GM18867 (cell line): ENCODE results near the gene TNF.
"Not testable (repeated sequence)": the region's sequence is repeated elsewhere in the genome, so short reads cannot be mapped to it uniquely, and the experiment has no call there.

ENCODE experiments used
- ATAC-seq: cut with Tn5 transposase; IDR thresholded peaks from one replicate; pipeline ENCODE4 v1.9.1; 2021; ENCODE audit warnings: mild to moderate bottlenecking, moderate library complexity; ENCODE audit not compliant: unreplicated experiment

Gene TNF

DNA sequence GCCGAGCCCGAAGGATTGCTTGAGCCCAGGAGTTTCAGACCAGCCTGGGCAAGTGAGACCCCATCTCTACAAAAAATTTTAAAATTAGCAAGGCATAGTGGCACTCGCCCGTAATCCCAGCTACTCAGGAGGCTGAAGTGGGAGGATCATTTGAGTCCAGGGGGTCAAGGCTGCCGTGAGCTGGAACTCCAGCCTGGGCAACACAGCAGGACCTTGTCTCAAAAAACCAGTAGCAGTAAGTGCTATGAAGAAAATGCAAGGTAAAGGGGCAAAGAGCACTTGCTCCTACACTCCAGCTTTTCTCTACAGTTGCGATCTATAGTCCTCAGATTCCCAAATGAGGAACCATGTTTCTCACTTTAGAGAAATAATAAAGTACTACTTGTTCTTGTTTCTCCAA is 31.7 kb upstream of the TNF start:
- ATAC-seq: no peak

DNA sequence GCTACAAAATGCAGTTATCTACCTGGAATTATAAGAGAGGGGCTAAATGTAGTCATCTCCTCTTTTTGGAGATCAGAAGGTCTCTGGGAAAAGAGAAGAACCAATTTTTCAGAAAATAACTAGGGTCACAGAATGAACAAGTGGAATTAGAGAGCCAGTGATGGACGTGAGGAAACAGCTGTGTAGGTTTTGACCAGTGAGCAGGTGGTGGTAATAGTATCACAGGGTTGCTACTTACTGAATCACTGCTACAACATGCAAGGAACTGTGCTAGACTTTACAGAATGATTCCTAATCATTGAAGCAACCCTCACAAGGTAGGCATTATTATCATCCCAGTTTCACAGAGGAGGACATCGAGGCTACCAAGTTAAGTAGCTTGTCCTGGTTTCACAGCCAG is 30.7 kb upstream of the TNF start:
- no peak for ATAC-seq

DNA sequence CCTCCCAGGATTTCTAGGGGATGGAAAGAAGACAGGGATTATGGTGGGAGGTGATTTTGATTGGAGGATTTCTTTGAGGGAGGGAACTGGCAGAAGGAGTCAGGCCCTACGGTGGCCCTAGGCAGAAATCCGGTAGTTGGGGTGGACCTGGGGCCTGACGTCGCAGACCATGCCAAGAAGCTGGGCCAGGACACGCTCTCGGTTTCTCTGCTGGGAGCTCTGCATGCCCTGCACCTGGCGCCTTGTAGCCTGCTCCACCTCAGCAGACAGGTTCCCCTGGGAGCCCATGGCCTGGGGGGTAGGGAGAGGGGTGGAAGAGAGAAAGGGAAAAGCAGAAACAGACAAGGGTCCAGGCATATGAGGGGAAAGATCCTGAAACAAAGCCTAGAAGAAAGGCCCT is 30.1 kb upstream of the TNF start:
- ATAC-seq: no peak

DNA sequence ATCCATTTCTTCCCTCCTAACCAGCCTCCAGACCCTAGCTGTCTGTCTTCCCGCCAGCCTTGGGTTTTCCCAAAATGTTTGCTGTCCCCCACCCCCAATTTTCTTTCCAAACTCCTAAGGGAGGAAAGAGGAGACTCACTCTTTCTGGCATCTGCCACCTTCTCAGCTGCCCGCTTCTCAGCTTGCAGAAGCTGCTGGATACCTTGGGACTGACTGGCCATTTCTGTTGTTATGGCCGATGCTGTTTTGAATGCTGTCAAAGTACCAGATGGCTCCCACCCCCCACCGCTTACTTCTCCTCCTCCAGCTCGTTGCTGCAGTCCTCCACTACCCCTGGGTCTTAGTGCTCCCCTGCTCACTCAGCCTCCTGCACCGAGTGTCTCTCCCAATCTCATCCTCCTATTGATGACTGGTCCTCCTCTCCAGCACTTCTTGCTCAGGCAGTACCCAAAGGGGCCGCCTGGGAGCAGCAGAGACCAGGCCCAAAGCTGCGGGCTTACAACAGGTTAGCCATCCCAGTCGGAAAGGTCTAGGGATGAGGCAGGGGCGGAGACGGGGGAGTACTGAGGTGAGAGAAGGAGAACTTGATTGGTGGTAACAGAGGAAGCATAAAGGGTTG is 28.9 kb upstream of the TNF start, which contains the start of gene ATP6V1G2:
Gene ATP6V1G2, minus strand, starts transcription at position 270 of the 619 bp plus-strand sequence. Its CDS starts 49 bp downstream, at position 221.
- peak; percentile 45 for ATAC-seq

DNA sequence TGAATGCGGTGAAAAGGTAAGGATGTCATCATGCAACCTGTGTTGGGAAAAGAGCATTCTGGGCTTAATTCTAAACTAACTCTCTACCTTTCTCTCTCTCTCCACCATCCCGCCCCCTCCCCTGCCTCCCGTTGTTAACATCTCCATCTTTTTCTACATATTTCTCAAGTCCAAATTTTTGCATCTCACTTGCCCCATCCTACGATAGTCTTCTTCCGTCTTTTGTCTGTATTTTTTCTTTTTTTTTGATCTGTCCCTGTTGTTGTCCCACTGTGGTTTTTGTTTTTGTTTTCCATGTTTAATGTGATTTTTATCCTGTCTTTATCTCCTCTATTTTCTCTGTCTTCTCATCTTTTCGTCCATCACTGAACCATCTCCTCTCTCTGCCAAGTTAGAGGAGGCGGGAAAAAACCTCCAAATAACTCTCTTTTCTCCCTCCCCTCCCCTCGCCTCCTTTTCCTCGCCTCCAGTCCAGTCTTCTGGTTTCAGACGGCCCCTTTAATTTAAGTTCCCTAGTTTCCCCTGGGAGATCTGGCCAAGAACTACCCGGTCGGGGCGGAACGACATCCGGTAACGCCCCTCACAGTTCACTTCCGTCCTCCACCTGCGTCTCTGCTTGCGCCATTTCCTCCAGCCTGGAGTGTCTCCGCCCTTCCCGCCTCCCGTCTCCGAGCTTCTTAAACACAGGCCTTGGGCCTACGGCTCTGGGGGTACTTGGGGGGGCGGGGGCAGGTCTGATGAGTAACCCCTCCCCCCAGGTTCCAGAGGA is 28.2 kb upstream of the TNF start, which contains the start of gene NFKBIL1:
Gene NFKBIL1, plus strand, starts transcription at position 651 of the 769 bp plus-strand sequence. Its CDS starts 87 bp downstream, at position 738.
- ATAC-seq: peak; percentile 75

DNA sequence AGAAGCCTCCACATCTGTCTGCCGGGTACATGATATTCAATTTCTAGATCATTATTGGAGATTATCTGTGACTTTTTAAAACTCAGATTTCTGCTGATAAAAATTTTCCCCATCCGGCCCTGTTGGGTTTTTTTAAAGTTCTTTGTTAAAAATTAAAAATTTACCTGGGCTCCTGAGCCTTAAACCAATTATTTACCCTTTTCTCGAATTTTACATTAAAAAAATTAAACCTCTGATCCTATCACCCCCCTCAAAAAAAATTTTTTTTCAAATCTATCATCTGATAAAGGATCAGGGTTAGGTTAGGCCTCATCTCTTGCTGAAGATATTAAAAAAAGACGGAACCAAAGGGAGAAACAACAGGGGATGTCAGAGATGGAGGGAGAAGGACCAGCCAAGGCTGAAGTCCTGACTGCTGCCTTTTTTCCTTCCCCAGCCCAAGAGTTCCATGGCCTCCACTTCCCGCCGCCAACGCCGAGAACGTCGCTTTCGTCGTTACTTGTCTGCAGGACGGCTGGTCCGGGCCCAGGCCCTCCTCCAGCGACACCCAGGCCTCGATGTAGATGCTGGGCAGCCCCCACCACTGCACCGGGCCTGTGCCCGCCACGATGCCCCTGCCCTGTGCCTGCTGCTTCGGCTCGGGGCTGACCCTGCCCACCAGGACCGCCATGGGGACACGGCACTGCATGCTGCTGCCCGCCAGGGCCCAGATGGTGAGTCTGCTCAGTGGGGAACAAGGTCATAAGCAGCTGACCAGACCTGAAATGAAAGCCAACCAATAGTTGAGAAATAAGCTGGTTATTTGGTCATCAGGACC is 27.4 kb upstream of the TNF start:
- ATAC-seq: no peak

DNA sequence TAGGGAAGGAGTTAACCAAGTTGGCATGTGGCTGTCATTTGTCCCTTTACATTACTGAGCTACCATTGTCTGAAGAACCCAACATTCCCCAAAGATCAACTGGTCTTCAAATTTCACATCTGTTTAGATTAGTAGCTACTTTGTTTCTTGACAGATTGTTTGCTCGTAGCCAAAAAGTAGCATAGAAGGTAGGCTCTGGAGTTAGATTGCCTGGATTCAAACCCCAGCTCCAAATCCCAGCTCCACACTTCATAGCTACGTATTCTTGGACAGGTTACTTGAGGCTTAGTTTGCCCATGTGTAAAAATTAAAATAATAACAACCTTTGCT is 26.9 kb upstream of the TNF start:
- no peak for ATAC-seq

DNA sequence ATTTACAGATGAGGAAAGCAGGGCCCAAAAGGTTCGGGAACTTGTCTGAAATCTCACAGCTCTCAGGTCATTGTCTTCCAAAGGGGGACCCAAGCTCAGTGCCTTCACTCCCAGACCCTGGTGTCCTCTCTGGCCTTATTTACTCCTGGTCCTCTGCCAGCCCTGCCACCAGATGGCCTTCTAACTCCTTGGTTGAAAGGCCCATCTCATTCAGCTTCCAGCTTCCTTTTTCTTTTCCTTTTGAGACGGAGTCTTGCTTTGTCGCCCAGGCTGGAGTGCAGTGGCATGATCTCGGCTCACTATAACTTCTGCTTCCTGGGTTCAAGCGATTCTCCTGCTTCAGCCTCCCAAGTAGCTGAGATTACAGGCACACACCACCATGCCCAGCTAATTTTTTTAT is 24.0 kb upstream of the TNF start:
- ATAC-seq: not testable (repeated sequence)

DNA sequence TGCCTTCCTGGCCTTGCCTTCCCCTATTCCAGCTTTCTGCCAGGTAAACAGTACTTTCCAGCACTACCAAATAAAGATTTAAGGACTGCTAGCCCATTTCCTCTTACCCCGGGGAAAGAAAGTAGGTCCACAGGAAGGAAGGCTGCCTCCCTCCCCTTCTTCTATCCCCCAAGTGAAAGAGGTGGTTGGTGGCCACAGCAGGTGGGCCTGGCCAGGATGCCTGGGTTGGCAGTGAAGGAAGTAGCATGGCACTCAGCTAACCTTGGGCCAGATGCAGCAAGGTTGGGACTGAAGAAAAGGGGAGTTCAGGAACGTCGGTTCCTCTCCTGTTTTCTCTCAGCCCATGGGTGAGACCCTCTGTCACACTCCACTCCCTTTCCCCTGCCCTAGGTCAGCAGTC is 19.1 kb upstream of the TNF start:
- ATAC-seq: no peak

DNA sequence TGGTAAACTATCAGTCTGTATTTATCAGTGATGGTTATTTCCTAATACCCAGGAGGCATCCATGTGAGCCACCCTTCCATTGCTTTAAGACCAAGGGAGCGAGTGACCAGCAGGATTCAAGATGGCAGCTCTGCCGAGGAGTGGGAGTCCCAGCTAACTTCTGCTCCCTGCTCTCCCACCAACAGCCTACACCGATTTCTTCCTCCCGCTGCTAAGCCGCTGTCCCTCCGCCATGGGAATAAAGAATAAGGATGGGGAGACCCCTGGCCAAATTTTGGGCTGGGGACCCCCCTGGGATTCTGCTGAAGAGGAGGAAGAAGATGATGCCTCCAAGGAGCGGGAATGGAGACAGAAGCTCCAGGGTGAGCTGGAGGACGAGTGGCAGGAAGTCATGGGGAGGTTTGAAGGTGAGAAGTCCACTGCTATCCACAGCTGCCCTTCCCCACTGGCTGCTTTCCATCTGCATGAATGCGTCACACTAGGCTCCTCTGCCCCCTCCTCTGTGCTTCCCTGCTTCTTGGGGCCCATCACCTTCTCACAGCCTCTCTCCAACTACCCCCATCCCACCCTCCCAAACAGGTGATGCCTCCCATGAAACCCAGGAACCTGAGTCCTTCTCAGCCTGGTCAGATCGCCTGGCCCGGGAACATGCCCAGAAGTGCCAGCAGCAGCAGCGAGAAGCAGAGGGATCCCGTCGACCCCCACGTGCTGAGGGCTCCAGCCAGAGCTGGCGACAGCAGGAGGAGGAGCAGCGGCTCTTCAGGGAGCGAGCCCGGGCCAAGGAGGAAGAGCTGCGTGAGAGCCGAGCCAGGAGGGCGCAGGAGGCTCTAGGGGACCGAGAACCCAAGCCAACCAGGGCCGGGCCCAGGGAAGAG is 17.7 kb upstream of the TNF start:
- no peak for ATAC-seq

DNA sequence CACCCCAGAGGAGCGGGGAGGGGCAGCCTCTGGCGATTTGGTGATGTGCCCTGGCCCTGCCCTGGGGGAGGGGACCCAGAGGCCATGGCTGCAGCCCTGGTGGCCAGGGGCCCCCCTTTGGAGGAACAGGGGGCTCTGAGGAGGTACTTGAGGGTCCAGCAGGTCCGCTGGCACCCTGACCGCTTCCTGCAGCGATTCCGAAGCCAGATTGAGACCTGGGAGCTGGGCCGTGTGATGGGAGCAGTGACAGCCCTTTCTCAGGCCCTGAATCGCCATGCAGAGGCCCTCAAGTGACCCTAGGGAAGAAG is 17.1 kb upstream of the TNF start:
- no peak for ATAC-seq

DNA sequence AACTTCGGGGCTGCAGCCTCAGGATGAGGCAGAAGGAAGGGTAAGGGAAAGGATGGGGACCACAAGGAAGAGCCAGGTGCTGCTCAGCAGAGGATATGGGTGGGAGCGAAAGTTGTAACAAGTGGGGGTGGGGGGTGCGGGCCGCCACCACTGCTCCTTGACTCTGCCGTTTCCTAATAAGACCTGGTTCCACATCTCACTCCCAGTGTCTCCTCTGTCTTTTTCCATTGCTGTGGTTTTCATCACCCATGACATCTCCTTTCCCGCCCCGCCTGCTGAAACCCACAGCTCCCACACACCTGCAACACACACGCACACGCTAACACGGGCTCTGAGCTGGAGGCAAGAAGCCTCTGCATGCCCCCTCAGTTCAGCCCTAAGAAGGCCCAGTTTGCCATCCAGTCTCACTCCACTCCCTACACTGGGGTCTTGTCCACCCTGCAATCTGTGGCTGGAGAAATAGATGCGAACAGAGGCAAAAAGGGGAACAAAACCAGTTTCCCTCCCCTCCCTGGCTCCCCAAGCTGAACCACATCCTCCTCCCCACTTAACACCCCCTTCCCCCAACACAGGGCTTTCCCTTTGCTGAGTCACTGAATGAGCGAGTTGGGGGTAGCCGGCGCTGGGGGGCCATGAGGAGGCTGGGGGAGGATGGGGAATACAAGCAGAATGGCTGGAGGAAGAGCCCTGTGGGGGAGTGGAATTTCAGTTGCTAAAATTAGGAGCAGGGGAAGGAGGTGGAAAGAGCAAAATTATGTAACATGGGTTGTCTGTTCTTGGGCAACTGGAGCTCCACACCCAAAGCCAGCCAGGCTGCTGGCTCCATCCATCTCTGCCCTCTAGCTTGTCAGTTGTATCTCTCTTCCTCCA is 16.5 kb upstream of the TNF start:
- ATAC-seq: no peak

DNA sequence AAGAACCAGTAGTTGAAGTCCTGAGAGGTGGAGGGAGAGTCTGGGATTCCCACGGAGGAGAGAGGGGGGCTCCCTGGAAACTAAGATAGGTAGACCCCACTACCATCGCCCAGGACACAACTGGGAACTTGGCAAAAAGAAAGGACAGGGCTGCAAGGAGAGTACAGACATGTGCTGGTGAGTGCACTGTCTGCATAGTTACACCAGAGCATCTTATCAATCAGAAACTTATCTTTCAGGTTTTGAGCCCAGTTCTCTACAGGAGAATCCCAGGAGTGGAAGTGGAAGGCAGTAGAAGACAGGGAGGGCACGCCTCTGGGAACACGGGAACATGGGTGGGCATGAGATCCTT is 15.8 kb upstream of the TNF start:
- ATAC-seq: no peak

DNA sequence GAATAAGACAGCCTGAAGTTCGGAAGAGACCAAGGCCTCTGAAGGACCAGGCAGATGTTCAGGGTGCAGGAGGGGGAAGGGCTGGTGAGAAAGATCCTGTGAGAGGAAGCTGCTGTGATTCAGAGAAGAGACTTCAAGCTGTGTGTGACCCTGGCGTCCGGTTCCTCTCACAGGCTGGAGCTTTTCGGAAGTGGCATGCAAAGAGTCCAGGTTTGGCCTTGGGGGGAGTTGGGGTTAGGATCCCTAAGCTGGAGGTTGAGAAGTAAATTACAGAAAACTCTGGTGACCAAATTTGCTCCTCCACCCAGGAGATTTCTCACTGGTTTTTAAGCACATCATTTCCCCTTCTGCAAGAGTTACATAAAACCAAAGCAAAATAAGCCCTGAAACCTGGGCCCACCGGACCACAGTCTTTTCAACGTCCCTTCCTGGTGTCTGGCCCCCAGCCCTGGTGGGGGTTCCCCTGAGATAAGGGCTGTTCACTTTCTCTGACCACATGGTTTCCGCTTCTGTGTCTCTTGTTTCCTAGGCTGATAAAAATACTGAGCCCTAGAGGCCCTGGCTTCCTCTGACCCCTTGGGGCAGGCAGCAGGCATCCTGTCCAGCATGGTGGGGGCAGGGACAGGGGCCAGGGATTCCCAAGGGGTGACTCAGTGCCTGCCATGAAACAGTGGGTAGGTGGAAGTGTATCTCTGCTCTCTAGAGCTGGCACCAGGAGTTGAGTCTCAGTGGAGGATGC is 15.2 kb upstream of the TNF start:
- peak; percentile 64 for ATAC-seq

DNA sequence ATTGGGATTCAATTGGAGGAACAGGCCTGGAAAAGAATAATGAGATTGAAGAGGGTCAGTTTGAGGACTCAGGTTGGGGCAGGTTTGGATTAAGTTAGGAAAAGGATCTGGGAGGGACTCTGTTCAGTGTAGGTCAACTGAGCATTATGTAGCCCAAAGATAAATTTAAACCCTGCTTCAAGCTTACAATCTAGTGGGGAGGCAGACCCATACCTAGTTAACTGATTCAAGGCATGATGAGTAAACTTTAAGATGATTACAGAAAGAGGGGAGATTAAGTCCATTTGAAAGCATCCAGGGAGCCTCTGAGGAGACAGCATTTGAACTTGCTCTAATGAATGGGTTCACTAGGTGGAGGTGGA is 14.7 kb upstream of the TNF start:
- no peak for ATAC-seq

DNA sequence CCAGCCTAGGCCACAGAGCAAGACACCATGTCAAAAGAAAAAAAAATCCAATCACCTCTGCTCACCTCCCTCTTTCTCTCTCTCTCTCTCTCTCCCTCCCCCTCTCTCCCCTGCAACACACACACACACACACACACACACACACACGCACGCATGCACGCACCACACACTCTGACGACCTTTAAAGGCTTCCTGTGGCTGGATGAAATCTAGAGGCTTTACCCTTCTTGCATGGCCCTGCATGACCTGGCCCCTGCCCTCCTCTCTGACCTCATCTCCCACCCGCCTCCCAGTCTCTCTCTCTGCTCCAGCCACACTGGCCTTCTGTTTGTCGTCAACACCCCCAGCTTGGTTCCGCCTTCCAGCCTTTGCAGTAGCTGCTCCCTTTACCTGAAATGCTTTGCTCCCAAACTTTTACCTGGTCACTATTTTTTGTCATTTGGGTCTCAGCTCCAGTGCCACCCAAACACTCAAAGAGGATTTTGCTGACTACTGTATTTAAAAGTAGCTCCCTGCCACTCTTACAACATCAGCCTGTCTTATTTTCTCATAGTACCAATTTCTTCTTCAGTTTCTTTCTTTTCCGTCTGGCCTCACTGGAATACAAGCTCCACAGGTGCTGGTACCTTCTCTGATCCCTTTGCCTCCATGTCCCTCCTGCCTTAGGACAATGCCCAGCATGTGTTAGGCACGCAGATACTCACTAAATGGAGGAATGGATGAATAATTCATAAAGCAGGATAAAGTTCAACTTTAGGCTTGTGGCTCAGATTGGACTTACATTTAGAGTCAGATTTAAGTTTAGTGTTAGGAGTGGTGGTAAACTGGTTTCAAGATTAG is 7.6 kb upstream of the TNF start:
- ATAC-seq: no peak

DNA sequence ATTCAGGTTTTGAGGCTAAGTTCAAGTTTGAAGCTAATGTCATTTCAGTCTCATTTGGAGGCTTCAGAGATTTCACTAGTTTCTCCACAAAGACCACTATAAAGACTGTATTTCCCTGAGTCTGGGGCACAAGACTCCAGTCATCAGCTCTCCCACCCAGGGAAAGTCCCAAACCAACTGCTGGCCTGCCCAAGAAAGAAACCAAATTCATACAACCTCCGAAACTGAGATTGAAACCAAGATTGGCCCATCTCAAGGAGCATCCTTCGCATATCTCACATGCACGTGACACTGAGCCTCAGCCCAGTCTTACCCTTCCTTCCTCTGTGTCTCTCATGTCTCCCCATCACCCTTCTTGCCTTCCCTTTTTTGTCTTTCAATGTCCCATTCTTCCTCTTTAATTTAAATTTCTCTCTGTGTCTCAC is 6.8 kb upstream of the TNF start:
- peak; percentile 71 for ATAC-seq

DNA sequence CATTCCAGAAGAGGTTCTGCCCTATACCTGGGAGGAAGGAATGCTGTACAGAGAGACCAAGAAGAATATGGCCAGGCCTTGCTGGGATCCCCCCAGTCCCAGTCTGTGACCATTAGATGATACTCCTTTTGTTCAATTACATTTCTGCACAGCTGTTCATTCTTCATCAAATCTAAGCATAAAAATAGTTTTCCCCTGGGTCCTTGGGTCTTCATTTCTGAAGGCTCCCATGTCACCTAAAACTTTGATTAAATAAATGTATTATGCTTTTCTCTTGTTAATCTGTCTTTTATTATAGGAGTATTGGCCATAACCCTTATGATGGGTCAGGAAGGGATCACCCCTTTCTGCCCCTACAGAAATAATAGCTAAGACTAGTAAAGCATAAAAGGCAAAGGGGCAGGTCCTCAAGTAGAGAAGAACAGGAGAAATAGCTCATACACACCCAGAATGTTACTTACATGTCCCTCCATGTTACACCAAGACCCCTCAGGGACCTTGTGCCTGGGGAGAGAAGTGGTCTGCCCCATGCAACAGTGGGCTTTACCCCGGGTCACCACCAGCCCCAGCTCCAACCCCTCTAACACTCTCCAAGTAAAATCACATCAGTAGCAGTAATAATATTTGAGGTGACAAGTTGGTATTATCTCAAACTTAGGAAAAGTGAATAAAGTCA is 5.4 kb upstream of the TNF start:
- no peak for ATAC-seq
